HUES64 (cell line): ENCODE results near the gene DRC1.

Source experiments
- H3K27ac ChIP-seq: 2 replicates; pipeline ENCODE4 v1.7.0; 2013; ENCODE audit warnings: low read depth, low read length, inconsistent platforms
- H3K27me3 ChIP-seq: 2 replicates; pipeline ENCODE4 v1.6.1; 2013; ENCODE audit warnings: mild to moderate bottlenecking, low read length; ENCODE audit not compliant: insufficient read depth
- H3K36me3 ChIP-seq: 2 replicates; pipeline ENCODE4 v1.6.1; 2013; ENCODE audit warnings: mild to moderate bottlenecking, low read length; ENCODE audit not compliant: insufficient read depth
- H3K4me1 ChIP-seq: 2 replicates; pipeline ENCODE4 v1.6.1; 2013; ENCODE audit warnings: mild to moderate bottlenecking, low read length, moderate library complexity; ENCODE audit not compliant: insufficient read depth
- H3K4me3 ChIP-seq: 2 replicates; pipeline ENCODE4 v1.5.1; 2013; ENCODE audit warnings: mild to moderate bottlenecking, low read length, moderate library complexity
- H3K9ac ChIP-seq: 2 replicates; pipeline ENCODE4 v1.6.1; 2013; ENCODE audit warnings: mild to moderate bottlenecking, low read depth, low read length
- H3K9me3 ChIP-seq: 2 replicates; pipeline ENCODE4 v1.6.1; 2013; ENCODE audit warnings: low read depth, low read length; ENCODE audit not compliant: insufficient read depth
- WGBS: fragments of 150-250, 120-280 bp; methylation state at CpG from one replicate; pipeline ENCODE4 v1.1.7; 2013; ENCODE audit warnings: missing lambda C conversion rate; 5-methylcytosine and 5-hydroxymethylcytosine counted together

The DRC1 gene

GRCh38 chr2:26448651-26449050, 46.9 kb downstream of the DRC1 start:
- 93% methylated on average over 9 of the region's 9 CpGs for WGBS
- no peak overlapping the region for H3K27ac ChIP-seq
- H3K27me3 ChIP-seq = no peaks in the 10 kb centered on the region
- H3K4me1 ChIP-seq = no peaks in the 10 kb centered on the region
- H3K36me3 ChIP-seq = no peaks in the 10 kb centered on the region
- H3K9ac ChIP-seq = no peak overlapping the region
- H3K9me3 ChIP-seq = no peaks in the 10 kb centered on the region
- no peak overlapping the region for H3K4me3 ChIP-seq

- 91% methylated on average over 10 of the region's 10 CpGs for WGBS
- Histone ChIP-seq H3K36me3 (no peaks in the 10 kb centered on the region), H3K4me3 (no peak overlapping the region), H3K4me1 (no peaks in the 10 kb centered on the region), H3K9ac (no peak overlapping the region), H3K27me3 (no peaks in the 10 kb centered on the region), H3K27ac (no peak overlapping the region), H3K9me3 (no peaks in the 10 kb centered on the region)
Measured at GRCh38 chr2:26449278-26450030, 47.7 kb downstream of the DRC1 start.

GRCh38 chr2:26450031-26450635, 48.4 kb downstream of the DRC1 start:
- Histone ChIP-seq H3K27ac (no peak overlapping the region), H3K4me1 (no peaks in the 10 kb centered on the region), H3K9me3 (no peaks in the 10 kb centered on the region), H3K4me3 (no peak overlapping the region), H3K27me3 (no peaks in the 10 kb centered on the region), H3K9ac (no peak overlapping the region), H3K36me3 (no peaks in the 10 kb centered on the region)
- WGBS = 93% methylated on average over 13 of the region's 13 CpGs

- no peak overlapping the region for H3K9ac ChIP-seq
- H3K36me3 ChIP-seq = no peaks in the 10 kb centered on the region
- no peaks in the 10 kb centered on the region for H3K27me3 ChIP-seq
- 100% methylated on average over 1 of the region's 1 CpG for WGBS
- no peaks in the 10 kb centered on the region for H3K9me3 ChIP-seq
- no peak overlapping the region for H3K27ac ChIP-seq
- H3K4me3 ChIP-seq = no peak overlapping the region
- H3K4me1 ChIP-seq = no peaks in the 10 kb centered on the region
Measured at GRCh38 chr2:26451700-26452099, 50.0 kb downstream of the DRC1 start.

- H3K4me3 ChIP-seq = no peak overlapping the region
- H3K27ac ChIP-seq = no peak overlapping the region
- H3K9ac ChIP-seq = no peak overlapping the region
- H3K27me3 ChIP-seq = no peaks in the 10 kb centered on the region
- H3K4me1 ChIP-seq = no peaks in the 10 kb centered on the region
- no peaks in the 10 kb centered on the region for H3K9me3 ChIP-seq
- 86% methylated on average over 11 of the region's 11 CpGs for WGBS
- no peaks in the 10 kb centered on the region for H3K36me3 ChIP-seq
Measured at GRCh38 chr2:26453421-26454329, 52.0 kb downstream of the DRC1 start.

- Histone ChIP-seq H3K4me1 (no peaks in the 10 kb centered on the region), H3K27ac (no peak overlapping the region), H3K9ac (no peak overlapping the region), H3K9me3 (no peaks in the 10 kb centered on the region), H3K36me3 (no peaks in the 10 kb centered on the region), H3K4me3 (no peak overlapping the region), H3K27me3 (no peaks in the 10 kb centered on the region)
- 97% methylated on average over 10 of the region's 10 CpGs for WGBS
Measured at GRCh38 chr2:26454561-26455001, 52.9 kb downstream of the DRC1 start.

- Histone ChIP-seq H3K9ac (no peak overlapping the region), H3K9me3 (no peaks in the 10 kb centered on the region), H3K4me1 (no peaks in the 10 kb centered on the region), H3K4me3 (no peak overlapping the region), H3K27me3 (no peaks in the 10 kb centered on the region), H3K36me3 (no peaks in the 10 kb centered on the region), H3K27ac (no peak overlapping the region)
- WGBS = 83% methylated on average over 11 of the region's 11 CpGs
Measured at GRCh38 chr2:26455037-26455669, 53.4 kb downstream of the DRC1 start.

- Histone ChIP-seq H3K9me3 (no peaks in the 10 kb centered on the region), H3K9ac (no peak overlapping the region), H3K4me1 (no peaks in the 10 kb centered on the region), H3K27ac (no peak overlapping the region), H3K27me3 (no peaks in the 10 kb centered on the region), H3K36me3 (no peaks in the 10 kb centered on the region), H3K4me3 (no peak overlapping the region)
- WGBS = 93% methylated on average over 18 of the region's 18 CpGs
Measured at GRCh38 chr2:26455670-26456439, 54.1 kb downstream of the DRC1 start.

GRCh38 chr2:26456440-26457250, 54.9 kb downstream of the DRC1 start:
- no peak overlapping the region for H3K9ac ChIP-seq
- no peaks in the 10 kb centered on the region for H3K36me3 ChIP-seq
- no peaks in the 10 kb centered on the region for H3K27me3 ChIP-seq
- H3K4me3 ChIP-seq = no peak overlapping the region
- WGBS = 92% methylated on average over 10 of the region's 10 CpGs
- no peaks in the 10 kb centered on the region for H3K9me3 ChIP-seq
- H3K27ac ChIP-seq = no peak overlapping the region
- H3K4me1 ChIP-seq = no peaks in the 10 kb centered on the region

GRCh38 chr2:26457251-26457666, 55.5 kb downstream of the DRC1 start:
- 64% methylated on average over 11 of the region's 11 CpGs for WGBS
- no peaks in the 10 kb centered on the region for H3K36me3 ChIP-seq
- no peak overlapping the region for H3K27ac ChIP-seq
- H3K4me3 ChIP-seq = no peak overlapping the region
- H3K4me1 ChIP-seq = no peaks in the 10 kb centered on the region
- H3K9ac ChIP-seq = no peak overlapping the region
- no peaks in the 10 kb centered on the region for H3K9me3 ChIP-seq
- H3K27me3 ChIP-seq = no peaks in the 10 kb centered on the region
